GM06990 (cell line): Measurements from ENCODE around the gene KIAA0232.
"Not testable (repeated sequence)": the region's sequence is repeated elsewhere in the genome, so short reads cannot be mapped to it uniquely, and the experiment has no call there.

ENCODE experiments used
- DNase-seq: peaks from one replicate; pipeline ENCODE4 v3.0.0-alpha.2; 2011; ENCODE audit not compliant: insufficient read length; ENCODE audit errors: extremely low read depth
- H3K27me3 ChIP-seq: replicated peaks from 2 replicates; pipeline ENCODE4 v1.6.0; 2011; ENCODE audit warnings: low read length; ENCODE audit not compliant: control insufficient read depth, insufficient read depth
- H3K36me3 ChIP-seq: 2 replicates; pipeline ENCODE4 v1.5.1; 2011; ENCODE audit warnings: low read length; ENCODE audit not compliant: control insufficient read depth, insufficient read depth
- H3K4me3 ChIP-seq: replicated peaks from 2 replicates; pipeline ENCODE4 v1.5.1; 2011; ENCODE audit warnings: low read depth, mild to moderate bottlenecking, control low read depth, low read length
- TF ChIP-seq, protein P1 (sequence below): IDR thresholded peaks from 2 replicates; pipeline ENCODE4 v1.5.1; 2011; ENCODE audit warnings: low read length, control low read depth, mild to moderate bottlenecking, inconsistent platforms; ENCODE audit not compliant: insufficient read depth, poor library complexity, severe bottlenecking

Gene KIAA0232

DNA sequence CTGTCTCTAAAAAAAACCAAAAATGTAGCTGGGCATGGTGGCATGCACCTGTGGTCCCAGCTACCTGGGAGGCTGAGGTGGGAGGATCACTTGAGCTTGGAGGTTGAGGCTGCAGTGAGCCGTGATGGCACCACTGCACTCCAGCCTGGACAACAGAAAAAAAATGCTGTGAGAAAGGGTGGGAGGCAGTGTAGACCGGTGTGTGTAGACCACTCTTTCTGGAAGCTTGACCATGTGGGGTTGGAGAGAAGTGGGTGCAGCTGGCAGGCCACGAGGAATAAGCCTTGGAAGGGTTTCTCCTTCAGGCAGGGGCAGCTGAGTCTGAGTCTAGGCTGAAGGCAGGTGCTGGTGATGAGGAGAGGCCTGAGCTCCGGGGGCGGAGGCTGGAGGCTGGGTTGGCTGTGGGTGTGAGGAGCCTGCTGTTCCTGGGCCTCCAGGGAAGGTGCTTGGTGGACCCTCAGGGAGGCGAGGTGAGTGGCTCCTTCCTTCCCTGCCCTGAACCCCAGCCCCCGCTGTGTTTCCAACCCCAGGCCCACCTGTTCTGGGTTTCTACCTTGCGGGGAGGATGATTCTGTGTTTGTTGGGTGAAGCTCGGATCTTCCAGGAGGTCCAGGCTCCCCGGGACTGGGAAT is 117.8 kb downstream of the KIAA0232 start:
- no peak for DNase-seq
- no peaks in the 10 kb centered on the region for H3K36me3 ChIP-seq
- no peaks in the 10 kb centered on the region for H3K27me3 ChIP-seq
- H3K4me3 ChIP-seq: no peak overlapping the region
- TF ChIP-seq, protein P1, sequence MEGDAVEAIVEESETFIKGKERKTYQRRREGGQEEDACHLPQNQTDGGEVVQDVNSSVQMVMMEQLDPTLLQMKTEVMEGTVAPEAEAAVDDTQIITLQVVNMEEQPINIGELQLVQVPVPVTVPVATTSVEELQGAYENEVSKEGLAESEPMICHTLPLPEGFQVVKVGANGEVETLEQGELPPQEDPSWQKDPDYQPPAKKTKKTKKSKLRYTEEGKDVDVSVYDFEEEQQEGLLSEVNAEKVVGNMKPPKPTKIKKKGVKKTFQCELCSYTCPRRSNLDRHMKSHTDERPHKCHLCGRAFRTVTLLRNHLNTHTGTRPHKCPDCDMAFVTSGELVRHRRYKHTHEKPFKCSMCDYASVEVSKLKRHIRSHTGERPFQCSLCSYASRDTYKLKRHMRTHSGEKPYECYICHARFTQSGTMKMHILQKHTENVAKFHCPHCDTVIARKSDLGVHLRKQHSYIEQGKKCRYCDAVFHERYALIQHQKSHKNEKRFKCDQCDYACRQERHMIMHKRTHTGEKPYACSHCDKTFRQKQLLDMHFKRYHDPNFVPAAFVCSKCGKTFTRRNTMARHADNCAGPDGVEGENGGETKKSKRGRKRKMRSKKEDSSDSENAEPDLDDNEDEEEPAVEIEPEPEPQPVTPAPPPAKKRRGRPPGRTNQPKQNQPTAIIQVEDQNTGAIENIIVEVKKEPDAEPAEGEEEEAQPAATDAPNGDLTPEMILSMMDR: no peak

- no peak overlapping the region for H3K4me3 ChIP-seq
- TF ChIP-seq, protein P1: no peak
- no peak for DNase-seq
Observed at GRCh38 chr4:6900956-6901355, 118.4 kb downstream of the KIAA0232 start.

DNA sequence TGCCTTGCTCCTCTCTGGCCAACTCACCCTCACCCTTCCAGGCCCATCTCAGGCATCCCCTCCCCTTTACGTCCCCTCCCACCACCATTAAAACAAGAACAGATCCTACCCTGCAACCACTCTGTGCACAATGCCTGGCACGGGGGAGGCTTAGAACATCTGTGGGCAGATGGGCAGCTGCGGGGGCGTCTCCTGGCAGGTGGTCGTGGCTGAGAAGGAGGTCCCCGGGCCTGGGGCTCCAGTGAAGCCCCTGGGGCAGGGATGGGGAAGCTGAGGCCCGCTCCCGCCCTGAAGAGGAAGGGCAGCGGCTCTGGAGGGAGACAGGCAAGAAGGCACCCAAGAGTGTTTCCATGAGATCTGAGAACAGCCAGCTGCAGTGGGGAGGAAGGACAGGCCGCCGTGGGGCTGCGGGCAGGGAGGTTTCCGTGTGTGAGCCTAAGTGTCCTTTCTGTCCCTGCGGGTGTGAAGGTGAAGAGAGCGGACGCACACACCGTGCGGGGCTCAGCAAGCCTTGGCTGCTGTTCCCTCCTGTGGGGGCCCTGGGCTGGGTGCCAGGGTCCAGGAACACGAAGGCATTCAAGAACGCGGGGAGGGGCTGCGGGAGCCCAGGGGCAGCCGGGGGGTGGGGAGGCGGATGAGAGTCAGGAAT is 119.3 kb downstream of the KIAA0232 start:
- no peak for DNase-seq
- H3K27me3 ChIP-seq: no peaks in the 10 kb centered on the region
- no peak overlapping the region for H3K4me3 ChIP-seq
- TF ChIP-seq, protein P1: no peak
- no peaks in the 10 kb centered on the region for H3K36me3 ChIP-seq

More at GRCh38 chr4:6900956-6901355, 118.4 kb downstream of the KIAA0232 start:
- Histone ChIP-seq H3K27me3 (no peaks in the 10 kb centered on the region), H3K36me3 (no peaks in the 10 kb centered on the region)

DNA sequence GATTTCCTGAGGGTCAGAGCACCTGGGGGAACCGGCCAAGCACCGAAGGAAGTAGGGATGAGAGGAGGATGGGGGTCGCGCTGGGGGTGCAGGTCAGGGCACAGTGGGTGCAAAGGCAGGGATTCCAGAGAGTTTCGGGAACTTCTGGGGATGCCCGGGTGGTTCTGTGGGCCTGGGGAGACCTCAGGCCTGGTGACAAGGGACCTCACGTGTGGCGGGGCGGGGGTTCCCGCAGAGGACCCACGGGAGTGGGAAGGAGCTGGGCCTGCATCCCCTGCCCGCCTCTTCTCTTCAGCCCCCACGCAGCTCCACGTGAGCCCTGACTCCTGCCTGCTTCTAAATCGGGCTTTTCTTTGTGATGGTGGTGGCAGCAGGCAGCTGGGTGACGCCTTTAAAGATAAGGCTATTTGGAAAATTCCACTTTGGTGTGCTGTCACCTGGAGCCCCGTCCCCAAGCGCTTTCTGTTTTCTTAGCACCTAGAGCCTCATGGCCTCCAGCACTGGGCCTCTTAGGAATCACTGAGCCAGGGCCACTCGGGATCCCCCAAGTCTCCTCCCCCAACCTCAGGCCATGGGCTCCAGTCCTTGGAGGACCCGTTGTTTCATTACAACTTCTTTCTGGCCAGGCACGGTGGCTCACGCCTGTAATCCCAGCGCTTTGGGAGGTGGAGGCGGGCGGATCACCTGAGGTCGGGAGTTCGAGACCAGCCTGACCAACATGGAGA is 120.0 kb downstream of the KIAA0232 start:
- H3K4me3 ChIP-seq: no peak overlapping the region
- TF ChIP-seq, protein P1: no peak
- H3K36me3 ChIP-seq: no peaks in the 10 kb centered on the region
- no peaks in the 10 kb centered on the region for H3K27me3 ChIP-seq
- DNase-seq: no peak

DNA sequence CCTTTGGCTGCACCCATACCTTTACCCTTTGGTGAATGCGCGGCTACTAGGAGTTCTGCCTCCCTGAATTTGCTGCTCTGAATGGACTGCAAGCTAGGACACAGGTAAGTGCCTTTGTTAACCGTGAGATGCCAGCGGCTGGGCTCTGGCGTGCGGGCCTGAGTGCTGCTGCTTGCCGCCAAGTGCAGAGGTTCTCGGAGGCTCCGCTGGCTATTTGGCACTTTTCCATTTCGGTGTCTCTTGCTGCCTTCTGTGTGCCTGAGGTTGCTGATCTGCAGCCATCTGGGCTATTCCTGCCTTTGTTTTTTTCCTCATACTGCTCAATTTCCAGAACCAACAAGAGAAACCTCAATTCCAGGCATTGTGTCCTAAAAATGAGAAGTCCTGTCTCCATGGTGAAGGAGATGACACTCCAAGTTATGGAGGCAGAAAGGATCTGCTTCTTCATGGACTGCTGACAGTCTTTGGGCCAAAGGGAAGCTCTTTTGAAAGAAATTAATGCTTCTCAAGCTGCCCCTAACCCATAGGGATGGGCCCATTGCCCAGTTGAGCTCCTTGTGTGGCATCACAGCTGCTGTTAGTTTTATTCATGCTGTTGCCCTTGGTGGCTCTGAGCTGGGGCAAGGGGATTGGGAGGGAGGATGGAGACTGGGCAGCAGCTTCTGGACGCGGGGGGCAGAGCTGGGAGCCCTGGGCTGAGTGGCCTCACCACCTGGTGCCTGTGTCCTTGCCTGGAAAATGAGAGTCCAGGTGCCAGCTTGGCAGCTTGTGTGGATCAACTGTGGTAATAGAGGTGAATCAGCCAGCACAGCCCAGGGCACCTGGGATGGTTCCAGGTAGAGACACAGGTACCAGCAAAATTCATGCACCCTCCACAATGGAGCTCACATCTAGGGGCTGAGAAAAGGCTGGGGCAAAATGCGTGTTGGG is 123.3 kb downstream of the KIAA0232 start:
- no peak for DNase-seq
- Histone ChIP-seq H3K36me3 (no peaks in the 10 kb centered on the region), H3K27me3 (no peaks in the 10 kb centered on the region), H3K4me3 (no peak overlapping the region)
- TF ChIP-seq, protein P1: no peak

- not testable (repeated sequence) for H3K36me3 ChIP-seq, H3K4me3 ChIP-seq, H3K27me3 ChIP-seq, DNase-seq
Observed at GRCh38 chr4:6906486-6906885, 124.0 kb downstream of the KIAA0232 start.
